HG03439 (cell line): Measurements from ENCODE around the gene OOSP1.
"Not testable (repeated sequence)": the region's sequence is repeated elsewhere in the genome, so short reads cannot be mapped to it uniquely, and the experiment has no call there.

Experiments
- ATAC-seq: cut with Tn5 transposase; IDR thresholded peaks from one replicate; pipeline ENCODE4 v1.9.1; 2021; ENCODE audit warnings: mild to moderate bottlenecking, moderate library complexity; ENCODE audit not compliant: unreplicated experiment

Gene OOSP1

GRCh38 chr11:59960502-59961381 is 22.5 kb downstream of the OOSP1 start:
- no peak for ATAC-seq

GRCh38 chr11:59962107-59962482 is 23.9 kb downstream of the OOSP1 start:
- no peak for ATAC-seq

- no peak for ATAC-seq
Observed at GRCh38 chr11:59963733-59964132, 25.5 kb downstream of the OOSP1 start, which contains the start of gene OOSP4A. OOSP4A (plus strand) TSS chr11:59964033; CDS start chr11:59964033, 0 bp downstream.

- ATAC-seq: no peak
Observed at GRCh38 chr11:59965424-59965823, 27.2 kb downstream of the OOSP1 start.

- no peak for ATAC-seq
Observed at GRCh38 chr11:59966201-59966600, 28.0 kb downstream of the OOSP1 start.

GRCh38 chr11:59967677-59968394 is 29.6 kb downstream of the OOSP1 start:
- no peak for ATAC-seq

- ATAC-seq: no peak
Observed at GRCh38 chr11:59968395-59968783, 30.2 kb downstream of the OOSP1 start.

GRCh38 chr11:59973097-59973496 is 34.9 kb downstream of the OOSP1 start:
- ATAC-seq: no peak

GRCh38 chr11:59981106-59981770 is 43.0 kb downstream of the OOSP1 start:
- ATAC-seq: no peak

GRCh38 chr11:59982037-59982436 is 43.8 kb downstream of the OOSP1 start:
- not testable (repeated sequence) for ATAC-seq

- ATAC-seq: no peak
Observed at GRCh38 chr11:59983212-59983611, 45.0 kb downstream of the OOSP1 start.

- no peak for ATAC-seq
Observed at GRCh38 chr11:59984368-59984767, 46.1 kb downstream of the OOSP1 start.

GRCh38 chr11:59990421-59990820 is 52.2 kb downstream of the OOSP1 start:
- ATAC-seq: no peak

- no peak for ATAC-seq
Observed at GRCh38 chr11:59992425-59992824, 54.2 kb downstream of the OOSP1 start.

- no peak for ATAC-seq
Observed at GRCh38 chr11:59997800-59998199, 59.6 kb downstream of the OOSP1 start.

GRCh38 chr11:59999691-60000090 is 61.5 kb downstream of the OOSP1 start:
- no peak for ATAC-seq

- ATAC-seq: no peak
Observed at GRCh38 chr11:60003729-60004128, 65.5 kb downstream of the OOSP1 start.

GRCh38 chr11:60005360-60005759 is 67.1 kb downstream of the OOSP1 start:
- no peak for ATAC-seq
